Adrenal gland (tissue), 12 donors: ENCODE data around the gene ZFP36L1. TPM values are rescaled to one million over a fixed set of nuclear protein-coding genes. Genes with fewer than 3 reads are reported as not detected.
"Not testable (repeated sequence)": the region's sequence is repeated elsewhere in the genome, so short reads cannot be mapped to it uniquely, and the experiment has no call there.

Experiments
- DNase-seq, 7 donors: peaks; one replicate each; pipeline ENCODE4 v3.0.0-alpha.2; 2019 to 2020
- H3K27ac ChIP-seq, 5 donors: fragments of 200-600 bp; sonication (generic) in 4 of 5; 1 replicate in 3 of 5; 2 replicates in 2 of 5; pipeline versions ENCODE4 v1.5.1 to v1.8.0; 2016 to 2020; ENCODE audit warnings: mild to moderate bottlenecking in 1 of 5
- H3K27me3 ChIP-seq: fragments of 200-600 bp; 2 replicates; pipeline ENCODE4 v1.8.0; 2021
- H3K36me3 ChIP-seq, 2 donors: fragments of 200-600 bp; replicated peaks in 1 of 2; 1 replicate in 1 of 2; 2 replicates in 1 of 2; pipeline versions ENCODE4 v1.5.1 to v1.8.0; 2018 to 2022
- H3K4me1 ChIP-seq, 2 donors: fragments of 200-600 bp; replicated peaks in 1 of 2; 1 replicate in 1 of 2; 2 replicates in 1 of 2; pipeline versions ENCODE4 v1.5.1 to v1.8.0; 2018 to 2021
- H3K4me3 ChIP-seq, 4 donors: fragments of 200-600 bp; sonication (generic) in 3 of 4; one replicate each; pipeline ENCODE4 v1.5.1; 2016 to 2018
- H3K9me3 ChIP-seq, 3 donors: fragments of 200-600 bp; sonication (generic) in 1 of 3; replicated peaks in 1 of 3; 1 replicate in 2 of 3; 2 replicates in 1 of 3; pipeline versions ENCODE4 v1.5.1 to v1.8.0; 2016 to 2021
- CTCF ChIP-seq, 6 experiments: fragments of 450-650 bp in 4 of 6; fragments of 200-600 bp in 2 of 6; sonication (generic) in 1 of 6; IDR thresholded peaks; 1 replicate in 5 of 6; 2 replicates in 1 of 6; pipeline versions ENCODE4 v1.5.1 to v1.8.0; 2016 to 2021; ENCODE audit warnings: antibody characterized with exemption in 6 of 6, mild to moderate bottlenecking in 2 of 6, moderate library complexity in 1 of 6
- POLR2A ChIP-seq, 2 donors: fragments of 450-650 bp; IDR thresholded peaks; one replicate each; pipeline ENCODE4 v1.6.1; 2017; ENCODE audit warnings: antibody characterized with exemption in 2 of 2, mild to moderate bottlenecking in 2 of 2, moderate library complexity in 1 of 2
- WGBS, 4 donors: extraction: QIAGEN DNeasy Blood & Tissue Kit in 2 of 4; methylation state at CpG; one replicate each; pipeline versions ENCODE4 v1.1.5 to v1.1.7; 2013 to 2017; 5-methylcytosine and 5-hydroxymethylcytosine counted together
- intact Hi-C, 2 donors: fragments of 100-400 bp; cut with DNase I; formaldehyde crosslinking; loops; one replicate each; pipeline versions ENCODE4 v1.14.1 to v1.15.0; 2022 to 2023
- polyA plus RNA-seq, 3 donors: library from polyadenylated mRNA; stranded (reverse); fragments of 200-250 nt in 2 of 3; fragments of 350-450 nt in 1 of 3; fragmentation: Illumina TruSeq in 1 of 3; extraction: RNeasy Lipid Tissue Mini Kit (QIAGEN cat#74804) in 1 of 3; gene quantifications; one replicate each; pipeline ENCODE4 v1.2.3, GENCODE V29; 2013 to 2014
- total RNA-seq, 9 donors: library from RNA; depleted of rRNA in 4 of 9; stranded (reverse); fragments of >200 nt in 4 of 9; fragments of 120-200 nt in 1 of 9; fragmentation: NEBNext Ultra II Directional in 1 of 9; extraction: Animal tissue kit (Norgen Biotek cat#: 25700) in 1 of 9; gene quantifications; one replicate each; pipeline versions ENCODE4 v1.1.0 to v1.2.4, GENCODE V29; 2013 to 2023
- donor health status: healthy with polysubstance abuse.
- donor health status: Bipolar disorder and iron deficiency.
- donor health status: DM: yes; HTN: yes; CAD: no.
- donor health status: DM: no; HTN: no; CAD: no.
- donor health status: DM: no; HTN: no; CAD: no.
- donor health status: DM: yes; HTN: yes; CAD: no.

The ZFP36L1 gene
- total and polyA plus RNA-seq, 12 donors, result 25.5 to 332 (median 133) TPM

DNA sequence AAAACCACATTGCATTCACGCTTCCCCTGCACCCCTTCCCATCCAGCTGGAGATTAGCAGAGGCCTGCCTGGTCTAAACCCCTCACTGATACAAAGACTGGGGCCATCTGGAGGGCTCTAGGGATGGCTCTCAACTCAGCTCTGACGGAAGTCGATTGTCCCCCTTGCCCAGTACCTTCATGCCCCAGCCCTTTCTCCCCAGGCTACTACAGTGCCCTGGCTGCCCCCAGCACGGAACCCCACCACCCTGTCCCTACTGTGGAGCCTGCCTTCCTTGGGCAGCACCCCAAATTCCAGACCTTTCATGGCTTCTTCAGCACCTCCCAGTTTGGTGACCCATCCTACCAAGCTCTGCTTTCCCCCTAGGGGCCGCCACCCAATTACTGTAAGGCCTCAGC, 25.6 kb downstream of the ZFP36L1 start:
- H3K27ac ChIP-seq, result no peak overlapping the region
- WGBS, 4 donors, result 92 to 98% (median 96%) methylated on average over 5 of the region's 5 CpGs
- no peak for TF ChIP-seq POLR2A (IDR thresholded peaks at IDR 0.05)
- TF ChIP-seq CTCF (IDR thresholded peaks at IDR 0.05), result no peak
- H3K9me3 ChIP-seq, result no peaks in the 10 kb centered on the region
- H3K27me3 ChIP-seq, result no peaks in the 10 kb centered on the region
- no peak for DNase-seq
- intact Hi-C loops, result no loop called here
- peaks cover 19 to 34% of the 10 kb centered on the region in 2 donors for H3K4me1 ChIP-seq
- no peak overlapping the region for H3K4me3 ChIP-seq
- H3K36me3 ChIP-seq, result no peaks in the 10 kb centered on the region

DNA sequence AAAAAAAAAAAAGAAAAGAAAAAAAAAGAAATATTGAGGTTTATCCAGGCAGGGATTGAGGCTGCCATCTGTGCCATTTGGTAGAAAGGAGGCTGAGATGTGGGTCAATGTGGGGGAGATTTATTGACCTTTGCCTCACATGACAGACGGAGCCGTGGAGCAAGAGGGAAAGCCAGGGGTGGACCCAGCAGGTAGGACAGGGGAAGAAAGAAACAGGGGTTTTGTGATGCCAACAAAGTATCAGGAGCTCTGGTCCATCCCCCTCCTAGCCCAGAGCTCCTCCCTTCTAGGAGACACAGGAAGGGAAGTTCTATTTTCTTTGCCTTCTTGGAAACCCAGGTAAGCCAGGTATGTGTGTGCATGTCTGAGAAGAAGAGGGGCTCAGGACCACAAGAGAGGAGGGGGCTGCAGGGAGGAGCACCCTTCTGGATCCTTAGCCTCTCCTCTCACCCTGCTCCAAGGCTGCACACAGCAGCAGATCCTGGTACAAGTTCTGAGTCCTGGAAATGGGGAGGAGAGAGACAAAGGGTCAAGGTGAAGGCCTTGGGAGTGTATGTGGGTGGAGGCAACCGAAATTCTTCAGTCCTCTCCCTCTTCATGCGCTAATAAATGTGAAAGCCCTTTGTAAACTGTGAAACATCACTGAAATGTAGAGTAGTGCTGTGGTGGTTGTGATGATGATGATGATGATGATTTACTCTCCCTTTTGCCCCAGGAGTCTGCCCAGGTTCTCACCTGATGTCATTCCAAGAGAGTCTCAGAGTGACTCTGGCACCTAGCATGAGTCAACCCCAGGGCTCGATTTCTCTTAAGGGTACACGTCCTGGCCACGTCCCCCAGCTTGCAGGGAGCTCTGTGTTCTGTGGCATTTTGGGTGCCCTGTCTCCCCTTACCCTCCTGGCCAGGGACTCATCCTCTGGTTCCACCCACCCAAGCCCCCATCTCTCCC, 26.3 kb downstream of the ZFP36L1 start:
- intact Hi-C loops, result no loop called here
- Histone ChIP-seq H3K4me1 (peaks cover 19 to 30% of the 10 kb centered on the region in 2 donors), H3K27ac (no peak overlapping the region), H3K27me3 (no peaks in the 10 kb centered on the region), H3K9me3 (no peaks in the 10 kb centered on the region), H3K36me3 (no peaks in the 10 kb centered on the region), H3K4me3 (no peak overlapping the region)
- TF ChIP-seq CTCF (IDR thresholded peaks at IDR 0.05), result no peak
- TF ChIP-seq POLR2A (IDR thresholded peaks at IDR 0.05), result no peak
- no peak for DNase-seq
- 62 to 70% (median 63%) methylated on average over 7 of the region's 7 CpGs for WGBS, 4 donors

- peak overlapping the region; percentile 40 to 83 (median 68) for H3K27ac ChIP-seq
- DNase-seq, H3K36me3 ChIP-seq, H3K27me3 ChIP-seq, intact Hi-C loops, H3K4me3 ChIP-seq, H3K9me3 ChIP-seq: not testable (repeated sequence)
- peaks cover 19 to 25% of the 10 kb centered on the region in 2 donors for H3K4me1 ChIP-seq
- 75 to 81% (median 80%) methylated on average over 4 of the region's 4 CpGs for WGBS, 4 donors
These were observed 29.0 kb downstream of the ZFP36L1 start for GRCh38 chr14:68763843-68764242.

GRCh38 chr14:68762953-68763764, 29.7 kb downstream of the ZFP36L1 start:
- Histone ChIP-seq H3K27ac (peak overlapping the region; percentile 40 to 83 (median 68)), H3K36me3 (no peaks in the 10 kb centered on the region), H3K27me3 (no peaks in the 10 kb centered on the region), H3K4me3 (no peak overlapping the region), H3K4me1 (peaks cover 19 to 27% of the 10 kb centered on the region in 2 donors), H3K9me3 (no peaks in the 10 kb centered on the region)
- peak in 1 of 2 donors; percentile 20 for TF ChIP-seq POLR2A (IDR thresholded peaks at IDR 0.05)
- peak in 1 of 6 experiments; percentile 22 for TF ChIP-seq CTCF (IDR thresholded peaks at IDR 0.05)
- 18 to 33% (median 25%) methylated on average over 10 to 11 of the region's 11 CpGs for WGBS, 4 donors
- intact Hi-C loops, result no loop called here
- peak; percentile 80 to 95 (median 91) for DNase-seq
